Neuronal stem cell (in vitro differentiated cells): ENCODE results near the gene STING1. TPM values are rescaled to one million over a fixed set of nuclear protein-coding genes. Genes with fewer than 3 reads are reported as not detected.

Source experiments
- small RNA-seq: library from polyadenylated mRNA; stranded (forward); fragments of <200 nt; extraction: miRNeasy Mini kit (QIAGEN cat#:217004); gene quantifications from one replicate; pipeline ENCODE3, GENCODE V24; 2013; ENCODE audit not compliant: insufficient read depth

STING1 gene

Small RNAs within 50 kb of the gene (small RNA-seq; reads per million reads assigned to genes)
- not detected for gene RNU5B-4P
